ENCODE measurements around the gene CDH4.

The CDH4 gene

DNA sequence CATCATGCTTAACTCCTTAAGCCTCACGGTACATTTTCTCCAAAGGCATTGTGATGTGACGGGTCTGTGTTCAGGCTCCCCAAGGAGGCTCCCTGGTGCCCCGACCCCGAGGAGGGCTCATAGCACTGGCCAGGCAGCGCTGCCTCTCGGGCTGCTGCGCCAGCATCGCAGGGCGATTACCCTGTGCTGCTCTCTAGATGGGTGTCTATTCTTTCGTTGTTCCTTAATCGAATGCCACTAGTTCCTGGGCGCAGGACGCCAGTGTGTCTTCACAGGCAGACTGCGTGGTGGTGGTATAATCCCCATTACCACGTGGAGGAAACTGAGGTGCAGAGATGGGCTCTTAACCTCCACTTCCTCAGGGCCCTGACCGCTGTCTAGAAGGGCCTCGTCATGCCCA lies 267.4 kb downstream of the CDH4 start:
- DNase-seq (ENCODE audit: low spot score in 2 of 2), result no peak
- Histone ChIP-seq H3K9me3 (no peaks in the 10 kb centered on the region), H3K4me1 (no peaks in the 10 kb centered on the region), H3K36me3 (replicated peaks) (no peaks in the 10 kb centered on the region), H3K4me3 (no peak overlapping the region), H3K27me3 (ENCODE audit: low read depth) (no peaks in the 10 kb centered on the region; the same call in 1 of the 2 replicates)
- in situ Hi-C loops (cut with MboI; ENCODE audit: low sequenced_read_pairs), result no loop called here

DNA sequence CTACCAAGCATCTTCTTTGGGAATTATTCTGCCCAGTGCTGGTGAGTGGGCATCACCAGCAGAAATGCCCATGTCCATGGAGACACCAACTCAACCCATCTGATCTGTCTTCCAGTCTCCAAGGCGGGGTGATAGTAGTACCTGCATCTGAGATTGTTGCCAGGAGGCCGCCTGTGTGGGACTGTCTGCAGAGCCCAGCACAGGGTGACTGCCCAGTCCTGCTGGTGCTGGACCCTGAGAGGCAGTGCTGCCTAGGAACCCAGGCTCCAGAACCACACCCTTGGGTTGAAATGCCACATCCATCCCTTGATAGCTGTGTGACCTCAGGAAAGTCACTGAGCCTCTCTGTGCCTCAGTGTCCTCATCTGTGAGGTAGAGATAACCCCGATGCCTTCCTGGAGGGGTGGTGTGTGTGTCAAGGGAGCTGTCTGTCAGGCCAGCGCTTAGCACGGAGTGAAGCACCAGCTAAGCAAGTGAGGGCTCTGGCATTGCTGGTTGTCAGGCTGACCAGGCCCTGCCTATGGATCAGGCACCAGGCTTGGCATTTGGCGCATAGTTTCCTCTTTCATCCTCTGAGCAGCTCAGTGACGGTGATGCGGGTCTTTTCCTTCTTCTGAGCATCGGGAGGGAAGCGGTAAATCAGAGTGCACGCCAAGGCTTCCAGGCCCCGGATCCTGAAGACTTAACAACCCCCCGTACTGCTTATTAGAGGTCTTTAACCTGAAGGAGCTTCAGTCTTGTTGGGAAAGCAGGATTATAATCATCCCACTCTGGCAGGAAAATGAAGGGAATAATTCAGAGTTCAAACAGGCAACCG lies 268.2 kb downstream of the CDH4 start:
- no peak for DNase-seq (ENCODE audit: low spot score in 2 of 2)
- Histone ChIP-seq H3K4me3 (no peak overlapping the region), H3K36me3 (replicated peaks) (no peaks in the 10 kb centered on the region), H3K9me3 (no peaks in the 10 kb centered on the region), H3K27me3 (ENCODE audit: low read depth) (no peaks in the 10 kb centered on the region; the same call in 1 of the 2 replicates), H3K4me1 (no peaks in the 10 kb centered on the region)
- in situ Hi-C loops (cut with MboI; ENCODE audit: low sequenced_read_pairs), result no loop called here

DNA sequence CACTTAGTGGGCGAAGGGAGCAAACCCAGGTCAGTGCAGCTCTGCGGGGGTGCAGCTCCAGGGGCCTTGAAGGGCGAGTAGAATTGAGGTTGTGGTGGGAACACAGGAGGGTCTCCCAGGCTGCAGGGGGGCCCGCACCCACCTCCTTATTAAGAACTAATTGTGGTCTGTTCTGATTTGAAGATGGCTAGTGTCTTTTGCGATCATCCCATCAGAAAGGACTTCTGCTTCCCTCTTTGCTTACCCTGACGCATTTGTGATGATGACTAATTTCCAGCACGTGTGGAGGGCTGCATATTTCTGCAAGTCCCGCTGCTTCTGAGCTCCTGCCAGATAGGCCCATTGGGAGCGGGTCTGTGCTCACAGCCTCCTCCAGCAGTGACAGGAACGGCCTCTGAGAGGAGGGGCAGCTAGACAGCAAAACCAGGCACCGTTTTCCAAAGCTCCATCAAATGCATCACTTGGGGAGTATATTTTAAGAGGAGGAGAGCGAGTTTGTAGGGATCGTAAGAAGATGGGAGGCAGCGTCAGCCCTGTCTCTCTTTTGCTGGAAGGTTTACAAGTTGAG lies 268.9 kb downstream of the CDH4 start:
- in situ Hi-C loops (cut with MboI; ENCODE audit: low sequenced_read_pairs), result no loop called here
- no peaks in the 10 kb centered on the region for H3K4me1 ChIP-seq
- H3K4me3 ChIP-seq, result no peak overlapping the region
- no peaks in the 10 kb centered on the region; the same call in 1 of the 2 replicates for H3K27me3 ChIP-seq (ENCODE audit: low read depth)
- DNase-seq (ENCODE audit: low spot score in 2 of 2), result no peak
- no peaks in the 10 kb centered on the region for H3K9me3 ChIP-seq
- no peaks in the 10 kb centered on the region for H3K36me3 ChIP-seq (replicated peaks)

DNA sequence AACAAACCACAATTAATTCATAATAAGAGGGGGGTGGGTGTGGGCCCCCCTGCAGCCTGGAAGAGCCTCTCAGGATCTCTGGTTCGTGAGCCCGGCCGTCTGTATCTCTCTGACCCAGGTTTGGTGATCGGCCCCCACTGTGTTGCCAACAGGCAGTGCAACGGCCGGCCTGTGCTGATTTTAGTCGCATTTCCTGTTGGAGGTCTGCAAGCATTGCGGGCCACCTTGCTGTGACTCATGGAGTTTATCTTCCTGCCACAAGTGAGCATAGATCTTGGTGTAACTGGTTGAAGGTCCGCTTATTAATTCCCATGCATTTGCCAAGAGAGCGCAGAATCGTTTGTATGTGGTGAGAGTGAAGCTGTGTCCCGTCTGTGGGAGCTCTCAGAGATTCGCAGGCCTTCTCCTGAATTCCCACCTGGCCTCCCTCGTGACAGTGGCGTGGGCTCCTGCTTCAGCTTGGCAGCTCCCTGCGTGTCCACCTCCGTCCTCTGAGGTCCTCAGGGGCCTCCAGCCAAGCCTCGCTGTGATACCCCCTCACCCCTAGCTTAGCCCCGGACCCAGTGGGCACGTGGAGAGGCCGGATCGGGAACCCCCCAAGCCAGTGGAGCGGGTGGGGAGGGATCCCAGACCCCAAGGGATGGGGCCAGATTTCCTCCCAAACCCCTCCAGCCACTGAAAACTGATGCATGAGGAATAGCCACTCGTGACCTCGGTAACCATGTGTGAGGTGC lies 269.8 kb downstream of the CDH4 start:
- Histone ChIP-seq H3K9me3 (no peaks in the 10 kb centered on the region), H3K36me3 (replicated peaks) (no peaks in the 10 kb centered on the region), H3K4me1 (no peaks in the 10 kb centered on the region), H3K4me3 (no peak overlapping the region), H3K27me3 (ENCODE audit: low read depth) (no peaks in the 10 kb centered on the region; the same call in 1 of the 2 replicates)
- DNase-seq (ENCODE audit: low spot score in 2 of 2), result no peak
- in situ Hi-C loops (cut with MboI; ENCODE audit: low sequenced_read_pairs), result no loop called here

DNA sequence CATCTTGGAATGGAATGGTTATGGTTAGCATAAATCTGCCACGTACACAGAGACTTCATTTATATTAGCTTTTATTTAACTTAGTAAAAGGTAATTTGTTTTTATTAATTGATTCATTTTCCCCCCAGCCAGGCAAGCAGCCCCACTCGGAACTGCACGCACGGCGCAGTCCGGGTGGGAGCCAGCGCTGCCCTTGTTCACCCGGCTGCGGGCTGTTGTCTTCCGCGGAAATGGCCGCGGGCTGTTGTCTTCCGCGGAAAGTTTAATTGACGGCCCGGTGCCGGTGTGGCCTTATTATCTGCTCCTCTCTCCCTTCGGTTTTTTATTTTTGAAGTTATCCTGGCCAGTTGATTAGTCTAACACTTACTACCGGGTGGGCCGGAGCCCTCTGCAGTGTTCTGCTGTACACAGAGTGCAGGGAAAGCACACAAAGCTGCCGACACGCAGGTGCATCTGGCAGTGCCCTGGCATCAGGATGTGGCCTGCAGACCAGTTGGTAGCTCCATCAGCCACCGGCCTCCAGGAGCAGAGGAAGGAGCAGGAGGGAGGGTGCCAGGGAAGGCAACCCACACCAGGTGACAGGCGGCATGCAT lies 270.5 kb downstream of the CDH4 start:
- Histone ChIP-seq H3K36me3 (replicated peaks) (no peaks in the 10 kb centered on the region), H3K27me3 (ENCODE audit: low read depth) (no peaks in the 10 kb centered on the region; the same call in 1 of the 2 replicates), H3K9me3 (no peaks in the 10 kb centered on the region), H3K4me1 (no peaks in the 10 kb centered on the region), H3K4me3 (no peak overlapping the region)
- no peak for DNase-seq (ENCODE audit: low spot score in 2 of 2)
- in situ Hi-C loops (cut with MboI; ENCODE audit: low sequenced_read_pairs), result no loop called here

DNA sequence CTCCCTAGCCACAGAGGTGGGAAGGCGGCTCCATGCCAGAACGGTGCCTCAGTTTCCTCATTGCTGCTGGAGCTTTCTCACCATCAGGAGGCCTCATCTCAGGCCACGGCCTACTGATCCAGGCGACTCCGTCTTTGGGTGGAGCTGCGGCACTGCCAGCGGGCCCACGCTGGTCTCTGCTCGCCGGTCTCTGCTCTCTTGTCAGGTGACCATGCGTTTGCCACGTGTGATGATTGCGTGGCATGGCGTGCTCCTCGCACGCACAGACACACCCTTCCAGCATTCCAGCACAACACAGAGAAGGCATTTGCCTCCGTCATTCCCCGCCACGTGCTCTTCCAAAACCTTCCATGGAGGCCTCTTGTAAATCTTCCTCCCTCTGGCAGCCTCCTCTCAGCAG lies 271.1 kb downstream of the CDH4 start:
- Histone ChIP-seq H3K4me3 (no peak overlapping the region), H3K27me3 (ENCODE audit: low read depth) (no peaks in the 10 kb centered on the region; the same call in 1 of the 2 replicates), H3K36me3 (replicated peaks) (no peaks in the 10 kb centered on the region), H3K4me1 (no peaks in the 10 kb centered on the region), H3K9me3 (no peaks in the 10 kb centered on the region)
- in situ Hi-C loops (cut with MboI; ENCODE audit: low sequenced_read_pairs), result no loop called here
- DNase-seq (ENCODE audit: low spot score in 2 of 2), result no peak

DNA sequence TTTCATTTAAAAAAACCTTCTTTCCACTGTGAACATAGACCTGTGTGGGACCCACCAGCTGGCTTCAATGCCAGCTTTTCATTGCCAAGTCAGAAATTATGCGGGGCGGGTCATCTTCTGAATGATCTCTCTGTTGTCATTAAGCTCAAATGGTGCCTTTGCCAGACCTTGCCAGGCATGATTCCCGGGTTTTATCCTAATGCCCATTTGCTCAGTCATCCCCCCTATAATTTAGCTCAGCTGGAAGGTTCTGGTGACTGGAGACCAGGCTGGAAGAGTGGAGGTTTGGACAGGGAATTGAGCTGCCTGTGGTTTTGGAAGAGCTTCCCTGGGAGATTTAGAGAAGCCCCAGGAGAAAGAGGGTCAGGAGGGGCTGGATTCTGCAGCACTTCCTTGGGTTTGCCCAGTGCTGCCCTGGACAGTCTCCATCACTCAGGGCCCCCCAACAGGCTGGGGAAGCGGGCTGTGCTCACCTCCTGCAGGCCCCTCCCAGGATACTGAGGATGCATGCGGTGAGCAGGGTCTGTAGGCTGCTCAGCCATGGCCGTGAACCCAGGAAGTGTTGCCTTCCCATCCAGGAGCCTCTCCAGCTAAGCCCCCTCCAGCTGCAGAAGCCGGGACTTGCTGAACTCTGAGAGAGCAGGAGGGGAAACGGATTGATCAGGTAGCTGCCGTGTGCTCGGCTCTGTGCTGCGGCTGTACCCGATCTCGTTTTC lies 273.0 kb downstream of the CDH4 start:
- Histone ChIP-seq H3K36me3 (replicated peaks) (no peaks in the 10 kb centered on the region), H3K4me1 (no peaks in the 10 kb centered on the region), H3K4me3 (no peak overlapping the region), H3K9me3 (no peaks in the 10 kb centered on the region), H3K27me3 (ENCODE audit: low read depth) (no peaks in the 10 kb centered on the region; the same call in 1 of the 2 replicates)
- DNase-seq (ENCODE audit: low spot score in 2 of 2), result no peak
- in situ Hi-C loops (cut with MboI; ENCODE audit: low sequenced_read_pairs), result no loop called here

DNA sequence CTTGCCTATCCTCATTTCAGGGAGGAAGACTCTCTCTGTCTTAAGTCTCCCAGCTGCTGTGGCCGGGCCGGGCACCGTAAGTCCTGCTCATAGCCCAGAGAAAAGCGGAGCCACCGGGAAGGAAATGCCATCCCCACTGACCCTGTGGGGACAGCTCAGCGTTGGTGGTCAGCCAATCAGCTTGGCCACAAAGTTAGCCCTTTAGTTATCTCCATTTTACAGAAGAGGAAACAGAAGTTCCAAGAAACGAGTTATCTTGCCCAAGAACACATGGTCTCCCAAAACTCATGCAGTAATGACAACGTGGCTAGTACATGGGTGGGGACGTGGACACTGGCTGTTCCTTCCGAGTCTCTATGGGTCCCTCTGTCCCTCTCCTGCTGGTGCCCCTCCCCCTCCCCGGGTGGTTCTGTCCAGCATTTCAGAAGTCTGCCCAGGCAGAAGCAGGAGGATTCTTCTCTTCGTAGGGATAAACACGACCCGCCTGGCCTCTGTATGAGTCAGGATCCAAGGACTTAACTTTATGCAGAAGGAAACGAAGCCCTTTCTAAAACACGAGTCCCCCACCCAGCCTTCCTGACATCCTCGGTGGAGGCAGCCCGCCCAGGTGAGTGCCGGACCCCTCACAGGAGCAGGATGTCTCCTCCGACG lies 273.8 kb downstream of the CDH4 start:
- no peaks in the 10 kb centered on the region for H3K4me1 ChIP-seq
- no peaks in the 10 kb centered on the region for H3K9me3 ChIP-seq
- H3K36me3 ChIP-seq (replicated peaks), result no peaks in the 10 kb centered on the region
- in situ Hi-C loops (cut with MboI; ENCODE audit: low sequenced_read_pairs), result no loop called here
- no peaks in the 10 kb centered on the region; the same call in 1 of the 2 replicates for H3K27me3 ChIP-seq (ENCODE audit: low read depth)
- no peak for DNase-seq (ENCODE audit: low spot score in 2 of 2)
- H3K4me3 ChIP-seq, result no peak overlapping the region

DNA sequence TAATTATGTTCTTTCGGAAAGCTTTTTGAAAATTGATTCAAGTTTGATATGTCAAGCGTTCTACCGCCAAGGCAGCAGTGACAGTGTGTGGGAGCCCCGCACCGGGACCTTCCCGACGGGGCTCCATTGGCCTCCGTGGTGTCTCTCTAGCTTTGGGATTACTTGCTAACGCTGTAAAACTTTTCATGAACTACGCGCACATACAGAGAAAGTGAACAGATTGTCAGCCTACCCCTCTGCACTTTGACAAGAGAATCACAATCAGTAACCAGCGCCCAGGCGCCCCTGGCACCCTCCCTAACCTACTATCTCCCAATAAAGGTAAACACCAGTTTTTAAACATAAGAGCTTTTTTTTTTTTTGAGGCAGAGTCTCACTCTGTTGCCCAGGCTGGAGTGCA lies 274.8 kb downstream of the CDH4 start:
- in situ Hi-C loops (cut with MboI; ENCODE audit: low sequenced_read_pairs), result no loop called here
- H3K4me1 ChIP-seq, result no peaks in the 10 kb centered on the region
- H3K9me3 ChIP-seq, result no peaks in the 10 kb centered on the region
- no peaks in the 10 kb centered on the region for H3K27me3 ChIP-seq (ENCODE audit: low read depth)
- no peaks in the 10 kb centered on the region for H3K36me3 ChIP-seq (replicated peaks)
- DNase-seq (ENCODE audit: low spot score in 2 of 2), result no peak
- H3K4me3 ChIP-seq, result no peak overlapping the region

DNA sequence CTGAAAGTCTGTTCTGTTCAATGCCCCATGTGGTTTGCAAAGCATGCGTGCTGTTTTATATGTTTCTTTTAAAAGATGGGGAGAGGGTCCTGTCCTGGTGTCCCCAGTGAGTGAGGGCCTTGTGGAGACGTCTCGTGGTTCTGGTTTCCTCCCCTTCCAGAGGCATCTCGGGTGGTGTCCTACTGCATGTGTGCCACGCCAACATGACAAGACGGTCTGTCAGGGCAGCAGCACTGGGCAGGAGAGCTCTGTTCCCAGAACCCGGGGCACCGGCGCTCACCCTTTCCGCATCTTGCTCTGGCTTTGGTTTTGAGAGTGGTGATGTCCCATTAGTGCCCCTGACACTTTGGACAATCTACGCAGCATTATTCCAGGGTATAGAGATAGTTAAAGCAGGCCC lies 275.6 kb downstream of the CDH4 start:
- no peak for DNase-seq (ENCODE audit: low spot score in 2 of 2)
- no peaks in the 10 kb centered on the region for H3K9me3 ChIP-seq
- H3K27me3 ChIP-seq (ENCODE audit: low read depth), result no peaks in the 10 kb centered on the region
- H3K4me3 ChIP-seq, result no peak overlapping the region
- H3K4me1 ChIP-seq, result no peaks in the 10 kb centered on the region
- no peaks in the 10 kb centered on the region for H3K36me3 ChIP-seq (replicated peaks)
- in situ Hi-C loops (cut with MboI; ENCODE audit: low sequenced_read_pairs), result no loop called here

DNA sequence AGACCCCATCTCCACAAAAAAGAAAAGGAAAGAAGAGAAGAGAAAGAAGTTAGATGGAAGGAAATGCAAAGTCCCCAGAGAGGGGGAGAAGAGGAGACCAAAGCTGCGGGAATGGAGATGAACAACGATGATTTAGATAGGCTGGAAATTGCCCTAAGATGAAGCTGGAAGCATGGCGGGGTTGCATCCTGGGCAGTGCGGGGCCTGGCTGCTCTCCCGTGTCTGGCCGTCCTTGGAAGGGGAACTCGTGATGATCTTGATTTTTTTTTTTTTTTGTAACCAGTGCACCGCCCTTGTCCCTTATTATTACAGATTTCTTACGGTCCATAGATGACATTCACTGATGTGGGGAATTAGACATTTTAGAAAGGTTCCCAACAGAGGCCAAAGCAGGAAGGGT lies 276.5 kb downstream of the CDH4 start:
- H3K36me3 ChIP-seq (replicated peaks), result no peaks in the 10 kb centered on the region
- DNase-seq (ENCODE audit: low spot score in 2 of 2), result no peak
- in situ Hi-C loops (cut with MboI; ENCODE audit: low sequenced_read_pairs), result no loop called here
- no peaks in the 10 kb centered on the region for H3K4me1 ChIP-seq
- H3K4me3 ChIP-seq, result no peak overlapping the region
- no peaks in the 10 kb centered on the region for H3K9me3 ChIP-seq
- H3K27me3 ChIP-seq (ENCODE audit: low read depth), result no peaks in the 10 kb centered on the region

DNA sequence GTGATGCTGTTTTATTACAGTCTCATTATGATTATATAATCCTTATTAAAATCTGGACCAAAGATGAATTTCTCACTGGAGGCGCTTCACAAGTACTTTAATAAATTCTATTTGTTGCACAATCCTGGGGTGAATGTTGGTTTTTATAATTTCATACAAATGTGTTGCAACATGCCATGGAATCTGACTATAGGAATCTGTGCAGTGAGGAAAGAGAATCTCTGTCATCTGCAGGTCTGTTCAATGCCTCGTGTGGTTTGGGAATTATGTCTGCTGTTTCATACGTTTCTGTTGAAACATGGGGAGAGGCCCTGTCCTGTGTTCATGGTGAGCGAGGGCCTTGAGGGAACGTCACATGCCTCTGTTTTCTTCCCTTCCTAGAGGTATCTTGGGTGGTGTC lies 277.3 kb downstream of the CDH4 start:
- Histone ChIP-seq H3K9me3 (no peaks in the 10 kb centered on the region), H3K36me3 (replicated peaks) (no peaks in the 10 kb centered on the region), H3K4me3 (no peak overlapping the region), H3K27me3 (ENCODE audit: low read depth) (no peaks in the 10 kb centered on the region), H3K4me1 (no peaks in the 10 kb centered on the region)
- in situ Hi-C loops (cut with MboI; ENCODE audit: low sequenced_read_pairs), result no loop called here
- DNase-seq (ENCODE audit: low spot score in 2 of 2), result no peak

Data from HAP-1 (cell line).